OCI-LY3 (cell line): ENCODE data around the gene ADAMTS10.

Source experiments
- H2AFZ ChIP-seq: fragments of 200-600, 300-600 bp; shearing (Covaris generic); 2 replicates; pipeline ENCODE4 v1.6.0; 2014; ENCODE audit warnings: antibody characterized with exemption, low read depth, low read length
- H3K27ac ChIP-seq: fragments of 200-600, 300-600 bp; sonication (generic); 2 replicates; pipeline ENCODE4 v1.5.1; 2014; ENCODE audit warnings: mild to moderate bottlenecking, low read length, moderate library complexity, mixed read lengths
- H3K27me3 ChIP-seq: fragments of 200-600, 300-600 bp; sonication (generic); 2 replicates; pipeline ENCODE4 v1.6.1; 2014; ENCODE audit warnings: low read depth, low read length, mixed read lengths
- H3K36me3 ChIP-seq: fragments of 200-600, 300-600 bp; sonication (generic); replicated peaks from 2 replicates; pipeline ENCODE3; 2014; ENCODE audit warnings: low read depth, low read length, mixed read lengths
- H3K4me1 ChIP-seq: fragments of 300-600, 200-600 bp; sonication (generic); 2 replicates; pipeline ENCODE4 v1.6.1; 2014; ENCODE audit warnings: low read length, mixed read lengths
- H3K4me2 ChIP-seq: fragments of 200-600, 300-600 bp; sonication (generic); 2 replicates; pipeline ENCODE4 v1.6.1; 2014; ENCODE audit warnings: low read length, mixed read lengths
- H3K4me3 ChIP-seq: fragments of 300-600, 200-600 bp; sonication (generic); 2 replicates; pipeline ENCODE4 v1.5.1; 2014; ENCODE audit warnings: antibody characterized with exemption, mild to moderate bottlenecking, low read length, moderate library complexity
- H3K79me2 ChIP-seq: fragments of 300-600, 200-600 bp; shearing (Covaris generic); 2 replicates; pipeline ENCODE4 v1.6.1; 2014; ENCODE audit warnings: mild to moderate bottlenecking, low read length, mixed read lengths
- H3K9ac ChIP-seq: fragments of 300-600, 200-600 bp; shearing (Covaris generic); 2 replicates; pipeline ENCODE4 v1.6.0; 2014; ENCODE audit warnings: mild to moderate bottlenecking, low read length, moderate library complexity
- H3K9me3 ChIP-seq: fragments of 200-600, 300-600 bp; shearing (Covaris generic); 2 replicates; pipeline ENCODE4 v1.6.1; 2014; ENCODE audit warnings: low read length, mixed read lengths; ENCODE audit not compliant: insufficient read depth
- H4K20me1 ChIP-seq: fragments of 200-600, 300-600 bp; sonication (generic); 2 replicates; pipeline ENCODE4 v1.6.1; 2016; ENCODE audit warnings: low read length, mixed read lengths; ENCODE audit not compliant: insufficient read depth
- CTCF ChIP-seq: fragments of 200-600, 300-600 bp; sonication (generic); IDR thresholded peaks from 2 replicates; pipeline ENCODE4 v1.5.1; 2014; ENCODE audit warnings: antibody characterized with exemption, low read length, low read depth
- EZH2phosphoT487 ChIP-seq: fragments of 200-600 bp; shearing (Covaris generic); IDR thresholded peaks from 2 replicates; pipeline ENCODE4 v1.6.1; 2018; ENCODE audit warnings: antibody characterized with exemption, mixed run types, low read depth

ADAMTS10 gene

GRCh38 chr19:8584965-8585893 is 25.3 kb downstream of the ADAMTS10 start:
- Histone ChIP-seq H3K9me3 (no peaks in the 10 kb centered on the region), H3K27ac (no peak overlapping the region), H3K36me3 (no peaks in the 10 kb centered on the region), H3K4me3 (no peak overlapping the region), H3K79me2 (no peaks in the 10 kb centered on the region), H2AFZ (no peak overlapping the region), H3K4me1 (peaks cover 4% of the 10 kb centered on the region; the same call in 1 of the 2 replicates), H4K20me1 (no peaks in the 10 kb centered on the region), H3K9ac (no peak overlapping the region), H3K4me2 (no peak overlapping the region), H3K27me3 (peaks cover 3% of the 10 kb centered on the region; the same call in 1 of the 2 replicates)
- TF ChIP-seq EZH2phosphoT487, result no peak
- no peak for TF ChIP-seq CTCF

GRCh38 chr19:8580710-8581281 is 29.7 kb downstream of the ADAMTS10 start:
- TF ChIP-seq EZH2phosphoT487 (no peak), CTCF (peak; percentile 100)
- H3K9me3 ChIP-seq, result no peaks in the 10 kb centered on the region
- peaks cover 15% of the 10 kb centered on the region for H3K27me3 ChIP-seq
- H3K4me2 ChIP-seq, result peak overlapping the region; percentile 88
- H4K20me1 ChIP-seq, result no peaks in the 10 kb centered on the region
- H2AFZ ChIP-seq, result peak overlapping the region; percentile 47; the same call in 1 of the 2 replicates
- no peak overlapping the region for H3K27ac ChIP-seq
- peaks cover 29% of the 10 kb centered on the region for H3K4me1 ChIP-seq
- H3K79me2 ChIP-seq, result no peaks in the 10 kb centered on the region
- H3K9ac ChIP-seq, result peak overlapping the region; percentile 39
- H3K4me3 ChIP-seq, result peak overlapping the region; percentile 64
- no peaks in the 10 kb centered on the region for H3K36me3 ChIP-seq

- Histone ChIP-seq H4K20me1 (no peaks in the 10 kb centered on the region), H3K79me2 (no peaks in the 10 kb centered on the region), H2AFZ (peak overlapping the region; percentile 17; the same call in 1 of the 2 replicates), H3K9ac (no peak overlapping the region), H3K27ac (no peak overlapping the region), H3K36me3 (no peaks in the 10 kb centered on the region), H3K27me3 (peaks cover 15% of the 10 kb centered on the region), H3K9me3 (no peaks in the 10 kb centered on the region), H3K4me2 (peak overlapping the region; percentile 22), H3K4me1 (peaks cover 29% of the 10 kb centered on the region), H3K4me3 (no peak overlapping the region)
- no peak for TF ChIP-seq EZH2phosphoT487
- TF ChIP-seq CTCF, result peak; percentile 98
Observed at GRCh38 chr19:8578642-8579265, 31.8 kb downstream of the ADAMTS10 start.

GRCh38 chr19:8577741-8578140 is 32.8 kb downstream of the ADAMTS10 start:
- peak overlapping the region; percentile 93 for H2AFZ ChIP-seq
- no peak overlapping the region for H3K27ac ChIP-seq
- peaks cover 29% of the 10 kb centered on the region for H3K4me1 ChIP-seq
- H3K4me3 ChIP-seq, result peak overlapping the region; percentile 78
- H3K4me2 ChIP-seq, result peak overlapping the region; percentile 83
- H3K79me2 ChIP-seq, result no peaks in the 10 kb centered on the region
- TF ChIP-seq CTCF (no peak), EZH2phosphoT487 (no peak)
- H3K36me3 ChIP-seq, result no peaks in the 10 kb centered on the region
- no peaks in the 10 kb centered on the region for H4K20me1 ChIP-seq
- no peaks in the 10 kb centered on the region for H3K9me3 ChIP-seq
- peak overlapping the region; percentile 69 for H3K9ac ChIP-seq
- peaks cover 15% of the 10 kb centered on the region for H3K27me3 ChIP-seq
